GM18517 (cell line): Measurements from ENCODE around the gene EME2.
A peak's percentile ranks its signal among the peaks of the same experiment; 100 is the strongest.

ENCODE experiments used
- ATAC-seq: cut with Tn5 transposase; IDR thresholded peaks from one replicate; pipeline ENCODE4 v1.9.1; 2021; ENCODE audit warnings: mild to moderate bottlenecking, moderate library complexity; ENCODE audit not compliant: unreplicated experiment

The EME2 gene

GRCh38 chr16:1766231-1766630 is 6.4 kb upstream of the EME2 start:
- ATAC-seq: no peak

GRCh38 chr16:1766701-1767100 is 5.9 kb upstream of the EME2 start:
- ATAC-seq: no peak

GRCh38 chr16:1767116-1767994 is 5.3 kb upstream of the EME2 start:
- no peak for ATAC-seq

GRCh38 chr16:1768061-1768766 is 4.4 kb upstream of the EME2 start:
- no peak for ATAC-seq

- ATAC-seq: no peak
These were observed 3.7 kb upstream of the EME2 start for GRCh38 chr16:1768767-1769401.

GRCh38 chr16:1769402-1770300 is 3.0 kb upstream of the EME2 start:
- ATAC-seq: no peak

GRCh38 chr16:1770328-1771187 is 2.1 kb upstream of the EME2 start:
- no peak for ATAC-seq

- ATAC-seq: no peak
These were observed 1.3 kb upstream of the EME2 start, which contains the start of gene NME3 for GRCh38 chr16:1771188-1771863. TSS of gene NME3 (minus strand) at chr16:1771543. CDS start at chr16:1771534, 9 bp downstream.

GRCh38 chr16:1771864-1772361 is 697 bp upstream of the EME2 start:
- ATAC-seq: no peak

- peak; percentile 43 for ATAC-seq
These were observed 495 bp downstream of the EME2 start, which contains the start of gene MRPS34 for GRCh38 chr16:1772908-1773702. TSS of gene MRPS34 (minus strand) at chr16:1773134. CDS start at chr16:1773119, 15 bp downstream.

GRCh38 chr16:1773703-1774447 is 1.3 kb downstream of the EME2 start:
- ATAC-seq: no peak

- ATAC-seq: no peak
These were observed 1.8 kb downstream of the EME2 start for GRCh38 chr16:1774448-1774780.

- no peak for ATAC-seq
These were observed 2.6 kb downstream of the EME2 start for GRCh38 chr16:1775006-1775845.

- no peak for ATAC-seq
These were observed 3.4 kb downstream of the EME2 start for GRCh38 chr16:1775846-1776671.

GRCh38 chr16:1776672-1776955 is 4.0 kb downstream of the EME2 start:
- ATAC-seq: no peak

- ATAC-seq: no peak
These were observed 4.4 kb downstream of the EME2 start for GRCh38 chr16:1776991-1777374.
